HepG2 (cell line): ENCODE measurements around the gene LIPE. TPM values are rescaled to one million over a fixed set of nuclear protein-coding genes. Genes with fewer than 3 reads are reported as not detected.

Experiments used
- FOXA3 ChIP-seq: IDR thresholded peaks from 2 replicates; pipeline ENCODE4 v1.6.1; 2016; ENCODE audit warnings: missing genetic modification reagents, missing compliant biosample characterization
- GABPB1 ChIP-seq: IDR thresholded peaks from 2 replicates; pipeline ENCODE4 v1.6.1; 2016; ENCODE audit warnings: mild to moderate bottlenecking, missing genetic modification reagents, moderate library complexity, missing compliant biosample characterization
- NCOA2 ChIP-seq: sonication (generic); formaldehyde crosslinking; IDR thresholded peaks from 2 replicates; pipeline ENCODE4 v1.8.0; 2022; ENCODE audit warnings: inconsistent platforms
- SRSF4 ChIP-seq: fragments of 200-400 bp; formaldehyde crosslinking; IDR thresholded peaks from one replicate; pipeline ENCODE4 v1.6.1; 2018; ENCODE audit warnings: mild to moderate bottlenecking, low read depth, low read length, moderate library complexity; ENCODE audit not compliant: poor library complexity, severe bottlenecking
- TSC22D2 ChIP-seq: sonication (generic); formaldehyde crosslinking; IDR thresholded peaks from 2 replicates; pipeline ENCODE4 v1.5.1; 2020; ENCODE audit warnings: missing genetic modification reagents, mild to moderate bottlenecking, borderline replicate concordance
- ZFAT ChIP-seq: sonication (generic); formaldehyde crosslinking; conservative IDR thresholded peaks from 2 replicates; pipeline ENCODE4 v1.8.1; 2023; ENCODE audit warnings: missing genetic modification reagents, inconsistent platforms
- ZNF143 ChIP-seq: sonication (generic); formaldehyde crosslinking; IDR thresholded peaks from 2 replicates; pipeline ENCODE4 v1.4.0; 2020; ENCODE audit warnings: missing genetic modification reagents
- ZNF263 ChIP-seq: sonication (generic); formaldehyde crosslinking; IDR thresholded peaks from 2 replicates; pipeline ENCODE4 v1.4.0; 2020; ENCODE audit warnings: missing genetic modification reagents
- ZNF331 ChIP-seq: sonication (generic); formaldehyde crosslinking; IDR thresholded peaks from 2 replicates; pipeline ENCODE4 v1.4.0; 2020; ENCODE audit warnings: missing genetic modification reagents
- ZNF350 ChIP-seq: sonication (generic); formaldehyde crosslinking; IDR thresholded peaks from 2 replicates; pipeline ENCODE4 v1.4.0; 2020; ENCODE audit warnings: mild to moderate bottlenecking, low read depth, missing genetic modification reagents, borderline replicate concordance
- ZNF788 ChIP-seq: sonication (generic); formaldehyde crosslinking; IDR thresholded peaks from 2 replicates; pipeline ENCODE4 v1.5.0; 2020; ENCODE audit warnings: mild to moderate bottlenecking, missing genetic modification reagents, borderline replicate concordance
- polyA plus RNA-seq, 8 experiments: library from polyadenylated mRNA; depleted of rRNA in 3 of 8; stranded (reverse) in 7 of 8; unstranded in 1 of 8; fragments of >200 nt; fragmentation: Illumina TruSeq in 4 of 8; extraction: Trizol in 4 of 8; gene quantifications; 2 replicates each; pipeline versions ENCODE4 v1.2.1 to v1.2.3, GENCODE V29; 2011 to 2016; ENCODE audit warnings: low read depth in 4 of 8, missing spikeins in 1 of 8, mixed read lengths in 1 of 8; ENCODE audit not compliant: insufficient read depth in 1 of 8
- total RNA-seq, 5 experiments: library from RNA; depleted of rRNA; stranded (reverse); fragments of >200 nt; fragmentation: Illumina TruSeq; extraction: Trizol; gene quantifications; 2 replicates each; pipeline ENCODE4 v1.2.3, GENCODE V29; 2016; ENCODE audit warnings: low read depth in 1 of 5
- TF ChIP-seq, protein P1 (sequence below): IDR thresholded peaks from 2 replicates; pipeline ENCODE4 v1.6.1; 2016; ENCODE audit warnings: low read depth
- TF ChIP-seq, protein P2 (sequence below): sonication (generic); formaldehyde crosslinking; IDR thresholded peaks from 2 replicates; pipeline ENCODE4 v1.4.0; 2020; ENCODE audit warnings: low read depth, missing genetic modification reagents
- TF ChIP-seq, protein P3 (sequence below): sonication (generic); formaldehyde crosslinking; IDR thresholded peaks from 2 replicates; pipeline ENCODE4 v1.5.0; 2020; ENCODE audit warnings: mild to moderate bottlenecking, missing genetic modification reagents
- TF ChIP-seq, protein P4 (sequence below), 2 experiments: fragments of 450-650 bp in 1 of 2; sonication (generic) in 1 of 2; formaldehyde crosslinking; IDR thresholded peaks; 2 replicates each; pipeline versions ENCODE4 v1.5.0 to v1.8.0; 2020 to 2022; ENCODE audit warnings: mild to moderate bottlenecking in 1 of 2, missing genetic modification reagents in 1 of 2
- TF ChIP-seq, protein P5 (sequence below): sonication (generic); formaldehyde crosslinking; IDR thresholded peaks from 2 replicates; pipeline ENCODE4 v1.5.0; 2020; ENCODE audit warnings: missing genetic modification reagents
- TF ChIP-seq, protein P6 (sequence below): sonication (generic); formaldehyde crosslinking; IDR thresholded peaks from 2 replicates; pipeline ENCODE4 v1.8.0; 2022; ENCODE audit warnings: missing genetic modification reagents, mild to moderate bottlenecking, inconsistent platforms, borderline replicate concordance

The LIPE gene
- total and polyA plus RNA-seq, 2 of the 13 experiments (the other 11 are each of a cell fraction or from before 2014, with no cell fraction given), result not detected

DNA sequence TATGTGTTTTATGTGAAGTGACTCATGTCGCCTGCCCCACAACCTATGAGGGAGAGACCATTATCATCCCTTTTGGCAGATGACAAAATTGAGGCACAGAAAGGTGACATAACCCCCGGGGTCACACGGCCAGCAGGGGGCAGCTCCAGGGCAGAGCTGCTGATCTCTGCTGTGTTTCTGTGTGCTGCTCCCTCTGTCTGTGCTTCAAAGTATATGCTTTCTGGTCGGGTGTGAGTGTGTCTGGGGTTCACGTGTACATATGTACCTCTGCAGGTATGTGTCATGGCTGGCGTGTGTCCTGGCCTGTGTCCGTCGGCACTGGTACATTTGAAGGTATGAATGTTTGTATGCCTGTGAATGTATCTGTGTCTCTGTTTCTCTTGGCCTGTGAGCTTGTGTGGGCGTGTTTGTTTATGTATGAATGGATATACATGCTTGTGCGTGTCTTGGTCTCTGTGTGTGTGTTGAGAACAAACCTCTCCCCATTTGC, 7.1 kb downstream of the LIPE start (continued):
- TF ChIP-seq, protein P1, sequence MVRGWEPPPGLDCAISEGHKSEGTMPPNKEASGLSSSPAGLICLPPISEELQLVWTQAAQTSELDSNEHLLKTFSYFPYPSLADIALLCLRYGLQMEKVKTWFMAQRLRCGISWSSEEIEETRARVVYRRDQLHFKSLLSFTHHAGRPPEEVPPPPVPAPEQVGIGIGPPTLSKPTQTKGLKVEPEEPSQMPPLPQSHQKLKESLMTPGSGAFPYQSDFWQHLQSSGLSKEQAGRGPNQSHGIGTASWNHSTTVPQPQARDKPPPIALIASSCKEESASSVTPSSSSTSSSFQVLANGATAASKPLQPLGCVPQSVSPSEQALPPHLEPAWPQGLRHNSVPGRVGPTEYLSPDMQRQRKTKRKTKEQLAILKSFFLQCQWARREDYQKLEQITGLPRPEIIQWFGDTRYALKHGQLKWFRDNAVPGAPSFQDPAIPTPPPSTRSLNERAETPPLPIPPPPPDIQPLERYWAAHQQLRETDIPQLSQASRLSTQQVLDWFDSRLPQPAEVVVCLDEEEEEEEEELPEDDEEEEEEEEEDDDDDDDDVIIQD (CRISPR knock-in tag), result no peak
- TF ChIP-seq GABPB1, result no peak
- no peak for TF ChIP-seq SRSF4
- peak; percentile 21; the same call in 1 of the 2 replicates for TF ChIP-seq ZNF263
- TF ChIP-seq, protein P2, sequence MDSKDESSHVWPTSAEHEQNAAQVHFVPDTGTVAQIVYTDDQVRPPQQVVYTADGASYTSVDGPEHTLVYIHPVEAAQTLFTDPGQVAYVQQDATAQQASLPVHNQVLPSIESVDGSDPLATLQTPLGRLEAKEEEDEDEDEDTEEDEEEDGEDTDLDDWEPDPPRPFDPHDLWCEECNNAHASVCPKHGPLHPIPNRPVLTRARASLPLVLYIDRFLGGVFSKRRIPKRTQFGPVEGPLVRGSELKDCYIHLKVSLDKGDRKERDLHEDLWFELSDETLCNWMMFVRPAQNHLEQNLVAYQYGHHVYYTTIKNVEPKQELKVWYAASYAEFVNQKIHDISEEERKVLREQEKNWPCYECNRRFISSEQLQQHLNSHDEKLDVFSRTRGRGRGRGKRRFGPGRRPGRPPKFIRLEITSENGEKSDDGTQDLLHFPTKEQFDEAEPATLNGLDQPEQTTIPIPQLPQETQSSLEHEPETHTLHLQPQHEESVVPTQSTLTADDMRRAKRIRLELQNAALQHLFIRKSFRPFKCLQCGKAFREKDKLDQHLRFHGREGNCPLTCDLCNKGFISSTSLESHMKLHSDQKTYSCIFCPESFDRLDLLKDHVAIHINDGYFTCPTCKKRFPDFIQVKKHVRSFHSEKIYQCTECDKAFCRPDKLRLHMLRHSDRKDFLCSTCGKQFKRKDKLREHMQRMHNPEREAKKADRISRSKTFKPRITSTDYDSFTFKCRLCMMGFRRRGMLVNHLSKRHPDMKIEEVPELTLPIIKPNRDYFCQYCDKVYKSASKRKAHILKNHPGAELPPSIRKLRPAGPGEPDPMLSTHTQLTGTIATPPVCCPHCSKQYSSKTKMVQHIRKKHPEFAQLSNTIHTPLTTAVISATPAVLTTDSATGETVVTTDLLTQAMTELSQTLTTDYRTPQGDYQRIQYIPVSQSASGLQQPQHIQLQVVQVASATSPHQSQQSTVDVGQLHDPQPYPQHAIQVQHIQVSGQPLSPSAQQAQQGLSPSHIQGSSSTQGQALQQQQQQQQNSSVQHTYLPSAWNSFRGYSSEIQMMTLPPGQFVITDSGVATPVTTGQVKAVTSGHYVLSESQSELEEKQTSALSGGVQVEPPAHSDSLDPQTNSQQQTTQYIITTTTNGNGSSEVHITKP, result 0 out of 2 replicates have a peak, but pooled peaks have one; percentile 39
- TF ChIP-seq TSC22D2, result no peak
- TF ChIP-seq, protein P3, sequence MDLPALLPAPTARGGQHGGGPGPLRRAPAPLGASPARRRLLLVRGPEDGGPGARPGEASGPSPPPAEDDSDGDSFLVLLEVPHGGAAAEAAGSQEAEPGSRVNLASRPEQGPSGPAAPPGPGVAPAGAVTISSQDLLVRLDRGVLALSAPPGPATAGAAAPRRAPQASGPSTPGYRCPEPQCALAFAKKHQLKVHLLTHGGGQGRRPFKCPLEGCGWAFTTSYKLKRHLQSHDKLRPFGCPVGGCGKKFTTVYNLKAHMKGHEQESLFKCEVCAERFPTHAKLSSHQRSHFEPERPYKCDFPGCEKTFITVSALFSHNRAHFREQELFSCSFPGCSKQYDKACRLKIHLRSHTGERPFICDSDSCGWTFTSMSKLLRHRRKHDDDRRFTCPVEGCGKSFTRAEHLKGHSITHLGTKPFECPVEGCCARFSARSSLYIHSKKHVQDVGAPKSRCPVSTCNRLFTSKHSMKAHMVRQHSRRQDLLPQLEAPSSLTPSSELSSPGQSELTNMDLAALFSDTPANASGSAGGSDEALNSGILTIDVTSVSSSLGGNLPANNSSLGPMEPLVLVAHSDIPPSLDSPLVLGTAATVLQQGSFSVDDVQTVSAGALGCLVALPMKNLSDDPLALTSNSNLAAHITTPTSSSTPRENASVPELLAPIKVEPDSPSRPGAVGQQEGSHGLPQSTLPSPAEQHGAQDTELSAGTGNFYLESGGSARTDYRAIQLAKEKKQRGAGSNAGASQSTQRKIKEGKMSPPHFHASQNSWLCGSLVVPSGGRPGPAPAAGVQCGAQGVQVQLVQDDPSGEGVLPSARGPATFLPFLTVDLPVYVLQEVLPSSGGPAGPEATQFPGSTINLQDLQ (CRISPR knock-in tag), result no peak
- TF ChIP-seq ZNF143 (CRISPR knock-in tag), result 0 out of 2 replicates have a peak, but pooled peaks have one; percentile 24
- 0 out of 2 replicates have a peak, but pooled peaks have one; percentile 58 for TF ChIP-seq ZNF331 (CRISPR knock-in tag)
- TF ChIP-seq ZNF350 (CRISPR knock-in tag), result no peak
- TF ChIP-seq, protein P4, sequence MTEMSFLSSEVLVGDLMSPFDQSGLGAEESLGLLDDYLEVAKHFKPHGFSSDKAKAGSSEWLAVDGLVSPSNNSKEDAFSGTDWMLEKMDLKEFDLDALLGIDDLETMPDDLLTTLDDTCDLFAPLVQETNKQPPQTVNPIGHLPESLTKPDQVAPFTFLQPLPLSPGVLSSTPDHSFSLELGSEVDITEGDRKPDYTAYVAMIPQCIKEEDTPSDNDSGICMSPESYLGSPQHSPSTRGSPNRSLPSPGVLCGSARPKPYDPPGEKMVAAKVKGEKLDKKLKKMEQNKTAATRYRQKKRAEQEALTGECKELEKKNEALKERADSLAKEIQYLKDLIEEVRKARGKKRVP (CRISPR knock-in tag; IDR thresholded peaks at IDR 0.05), result no peak
- peak; percentile 49 for TF ChIP-seq FOXA3 (CRISPR knock-in tag)
- TF ChIP-seq NCOA2 (CRISPR knock-in tag), result no peak
- TF ChIP-seq ZNF788 (CRISPR knock-in tag), result peak; percentile 67; the same call in 1 of the 2 replicates
- TF ChIP-seq, protein P5, sequence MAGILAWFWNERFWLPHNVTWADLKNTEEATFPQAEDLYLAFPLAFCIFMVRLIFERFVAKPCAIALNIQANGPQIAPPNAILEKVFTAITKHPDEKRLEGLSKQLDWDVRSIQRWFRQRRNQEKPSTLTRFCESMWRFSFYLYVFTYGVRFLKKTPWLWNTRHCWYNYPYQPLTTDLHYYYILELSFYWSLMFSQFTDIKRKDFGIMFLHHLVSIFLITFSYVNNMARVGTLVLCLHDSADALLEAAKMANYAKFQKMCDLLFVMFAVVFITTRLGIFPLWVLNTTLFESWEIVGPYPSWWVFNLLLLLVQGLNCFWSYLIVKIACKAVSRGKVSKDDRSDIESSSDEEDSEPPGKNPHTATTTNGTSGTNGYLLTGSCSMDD (CRISPR knock-in tag), result no peak
- TF ChIP-seq, protein P6, sequence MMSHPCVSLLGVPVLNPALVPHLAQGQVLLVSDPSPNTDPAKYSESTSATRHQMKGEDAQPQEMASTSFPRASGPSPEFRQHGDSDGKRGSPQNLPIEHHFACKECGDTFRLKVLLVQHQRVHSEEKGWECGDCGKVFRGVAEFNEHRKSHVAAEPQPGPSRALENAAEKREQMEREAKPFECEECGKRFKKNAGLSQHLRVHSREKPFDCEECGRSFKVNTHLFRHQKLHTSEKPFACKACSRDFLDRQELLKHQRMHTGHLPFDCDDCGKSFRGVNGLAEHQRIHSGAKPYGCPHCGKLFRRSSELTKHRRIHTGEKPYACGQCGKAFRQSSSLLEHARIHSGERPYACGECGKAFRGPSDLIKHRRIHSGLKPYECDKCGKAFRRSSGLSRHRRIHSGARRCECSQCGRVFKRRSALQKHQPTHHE (CRISPR knock-in tag), result no peak
- TF ChIP-seq ZFAT (CRISPR knock-in tag), result no peak
